GM18867 (cell line): ENCODE data around the gene TCAP.
"Not testable (repeated sequence)": the region's sequence is repeated elsewhere in the genome, so short reads cannot be mapped to it uniquely, and the experiment has no call there.

Experiments used
- ATAC-seq: cut with Tn5 transposase; IDR thresholded peaks from one replicate; pipeline ENCODE4 v1.9.1; 2021; ENCODE audit warnings: mild to moderate bottlenecking, moderate library complexity; ENCODE audit not compliant: unreplicated experiment

TCAP gene

GRCh38 chr17:39702901-39703893 lies 38.0 kb downstream of the TCAP start:
- ATAC-seq: no peak

GRCh38 chr17:39703913-39704312 lies 38.8 kb downstream of the TCAP start:
- ATAC-seq: no peak

- ATAC-seq: no peak
Observed at GRCh38 chr17:39704821-39705551, 39.8 kb downstream of the TCAP start.

- ATAC-seq: no peak
Observed at GRCh38 chr17:39705786-39706348, 40.7 kb downstream of the TCAP start.

GRCh38 chr17:39706383-39706782 lies 41.2 kb downstream of the TCAP start:
- ATAC-seq: no peak

GRCh38 chr17:39706921-39707337 lies 41.8 kb downstream of the TCAP start:
- ATAC-seq: no peak

GRCh38 chr17:39709319-39709997 lies 44.3 kb downstream of the TCAP start:
- no peak for ATAC-seq

- ATAC-seq: no peak
Observed at GRCh38 chr17:39709998-39710964, 45.1 kb downstream of the TCAP start.

GRCh38 chr17:39711071-39711470 lies 45.9 kb downstream of the TCAP start:
- not testable (repeated sequence) for ATAC-seq

GRCh38 chr17:39711851-39712250 lies 46.7 kb downstream of the TCAP start:
- no peak for ATAC-seq

- no peak for ATAC-seq
Observed at GRCh38 chr17:39714234-39714633, 49.1 kb downstream of the TCAP start.

- no peak for ATAC-seq
Observed at GRCh38 chr17:39715375-39716072, 50.4 kb downstream of the TCAP start.
